Psoas muscle (tissue), 8 donors: ENCODE data around the gene SH2D7. TPM values are rescaled to one million over a fixed set of nuclear protein-coding genes. Genes with fewer than 3 reads are reported as not detected.

Experiments
- ATAC-seq, 4 donors: fragments of 200-7000 bp; cut with Tn5 transposase; one replicate each; pipeline ENCODE4 v1.9.1; 2020; ENCODE audit warnings: moderate library complexity in 3 of 4, mild to moderate bottlenecking in 2 of 4
- DNase-seq, 2 donors: peaks; one replicate each; pipeline ENCODE4 v3.0.0-alpha.2; 2020
- H3K27ac ChIP-seq: fragments of 200-600 bp; one replicate; pipeline ENCODE4 v1.8.0; 2022
- H3K27me3 ChIP-seq, 3 donors: fragments of 200-600 bp in 1 of 3; one replicate each; pipeline versions ENCODE4 v1.6.1 to v1.8.0; 2013 to 2022; ENCODE audit warnings: low read length in 2 of 3, mild to moderate bottlenecking in 2 of 3, moderate library complexity in 1 of 3; ENCODE audit not compliant: insufficient read depth in 3 of 3
- H3K36me3 ChIP-seq, 2 donors: fragments of 200-600 bp in 1 of 2; one replicate each; pipeline versions ENCODE4 v1.6.1 to v1.8.0; 2013 to 2022; ENCODE audit warnings: low read depth in 1 of 2, mild to moderate bottlenecking in 1 of 2, moderate library complexity in 1 of 2; ENCODE audit not compliant: insufficient read depth in 1 of 2
- H3K4me1 ChIP-seq: fragments of 200-600 bp; one replicate; pipeline ENCODE4 v1.8.0; 2022
- H3K4me3 ChIP-seq: fragments of 200-600 bp; one replicate; pipeline ENCODE4 v1.8.0; 2022; ENCODE audit warnings: mild to moderate bottlenecking
- H3K9me3 ChIP-seq: fragments of 200-600 bp; one replicate; pipeline ENCODE4 v1.8.0; 2022
- WGBS, 3 donors: extraction: QIAGEN DNeasy Blood & Tissue Kit; methylation state at CpG; one replicate each; pipeline versions ENCODE4 v1.1.6 to v1.1.7; 2013; 5-methylcytosine and 5-hydroxymethylcytosine counted together
- intact Hi-C, 2 donors: fragments of 100-400 bp; cut with DNase I; formaldehyde crosslinking; loops; one replicate each; pipeline versions ENCODE4 v1.11.0 to v1.14.2; 2022
- polyA plus RNA-seq, 3 donors: library from polyadenylated mRNA; stranded (reverse); fragments of 200-250 nt; gene quantifications; one replicate each; pipeline ENCODE4 v1.2.3, GENCODE V29; 2013
- total RNA-seq, 4 donors: library from RNA; stranded (reverse); fragmentation: NEBNext Ultra II Directional in 2 of 4; extraction: Animal tissue kit (Norgen Biotek cat#: 25700) in 2 of 4; gene quantifications; one replicate each; pipeline versions ENCODE4 v1.2.1 to v1.2.4, GENCODE V29; 2021 to 2023
- TF ChIP-seq, protein P1 (sequence below): fragments of 200-600 bp; IDR thresholded peaks from one replicate; pipeline ENCODE4 v1.8.0; 2022; ENCODE audit warnings: antibody characterized with exemption
- donor health status: healthy with polysubstance abuse.
- donor health status: DM: no; HTN: no; CAD: no; lungs with moderate emphysema.
- donor health status: Bipolar disorder and iron deficiency.
- donor health status: healthy.
- donor health status: DM: yes; HTN: yes; CAD: no.
- donor health status: DM: no; HTN: no; CAD: no.
- donor health status: DM: no; HTN: no; CAD: no.
- donor health status: DM: yes; HTN: yes; CAD: no.

The SH2D7 gene
- total and polyA plus RNA-seq, 7 donors = not detected

DNA sequence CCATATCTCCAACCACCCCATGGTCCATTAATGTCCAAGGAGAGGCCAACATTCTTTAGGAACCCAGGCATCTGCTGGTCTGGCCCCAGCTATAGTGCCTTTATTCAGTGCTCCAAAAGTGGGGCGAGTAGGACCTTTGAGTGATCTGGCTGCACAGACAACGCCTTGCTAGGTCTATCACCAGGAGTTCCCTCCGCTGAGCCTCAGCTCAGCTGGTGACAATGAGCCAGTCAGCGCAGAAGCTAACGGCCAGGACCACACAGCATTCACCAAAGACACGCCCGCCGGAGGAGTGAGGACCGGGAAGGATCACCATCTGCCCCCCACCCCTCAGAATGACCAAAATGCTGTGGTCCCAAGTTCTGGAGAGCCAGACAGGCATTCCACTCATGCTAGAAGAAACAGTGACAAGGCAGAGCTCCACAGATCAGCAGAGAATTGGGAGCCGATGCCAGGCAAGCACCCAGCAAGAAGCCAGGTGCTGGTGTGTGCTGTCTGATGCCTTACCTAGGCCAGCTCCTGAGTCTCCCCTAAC is 33.9 kb upstream of the SH2D7 start:
- Histone ChIP-seq H3K9me3 (no peaks in the 10 kb centered on the region), H3K27ac (no peak overlapping the region), H3K27me3 (no peaks in the 10 kb centered on the region), H3K4me1 (peaks cover 54% of the 10 kb centered on the region), H3K36me3 (peaks cover 2 to 4% of the 10 kb centered on the region in 2 donors), H3K4me3 (no peak overlapping the region)
- TF ChIP-seq, protein P1, sequence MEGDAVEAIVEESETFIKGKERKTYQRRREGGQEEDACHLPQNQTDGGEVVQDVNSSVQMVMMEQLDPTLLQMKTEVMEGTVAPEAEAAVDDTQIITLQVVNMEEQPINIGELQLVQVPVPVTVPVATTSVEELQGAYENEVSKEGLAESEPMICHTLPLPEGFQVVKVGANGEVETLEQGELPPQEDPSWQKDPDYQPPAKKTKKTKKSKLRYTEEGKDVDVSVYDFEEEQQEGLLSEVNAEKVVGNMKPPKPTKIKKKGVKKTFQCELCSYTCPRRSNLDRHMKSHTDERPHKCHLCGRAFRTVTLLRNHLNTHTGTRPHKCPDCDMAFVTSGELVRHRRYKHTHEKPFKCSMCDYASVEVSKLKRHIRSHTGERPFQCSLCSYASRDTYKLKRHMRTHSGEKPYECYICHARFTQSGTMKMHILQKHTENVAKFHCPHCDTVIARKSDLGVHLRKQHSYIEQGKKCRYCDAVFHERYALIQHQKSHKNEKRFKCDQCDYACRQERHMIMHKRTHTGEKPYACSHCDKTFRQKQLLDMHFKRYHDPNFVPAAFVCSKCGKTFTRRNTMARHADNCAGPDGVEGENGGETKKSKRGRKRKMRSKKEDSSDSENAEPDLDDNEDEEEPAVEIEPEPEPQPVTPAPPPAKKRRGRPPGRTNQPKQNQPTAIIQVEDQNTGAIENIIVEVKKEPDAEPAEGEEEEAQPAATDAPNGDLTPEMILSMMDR = no peak
- 73 to 87% (median 80%) methylated on average over 10 of the region's 10 CpGs for WGBS, 3 donors
- DNase-seq (no peak), ATAC-seq (no peak)
- intact Hi-C loops = no loop called here

DNA sequence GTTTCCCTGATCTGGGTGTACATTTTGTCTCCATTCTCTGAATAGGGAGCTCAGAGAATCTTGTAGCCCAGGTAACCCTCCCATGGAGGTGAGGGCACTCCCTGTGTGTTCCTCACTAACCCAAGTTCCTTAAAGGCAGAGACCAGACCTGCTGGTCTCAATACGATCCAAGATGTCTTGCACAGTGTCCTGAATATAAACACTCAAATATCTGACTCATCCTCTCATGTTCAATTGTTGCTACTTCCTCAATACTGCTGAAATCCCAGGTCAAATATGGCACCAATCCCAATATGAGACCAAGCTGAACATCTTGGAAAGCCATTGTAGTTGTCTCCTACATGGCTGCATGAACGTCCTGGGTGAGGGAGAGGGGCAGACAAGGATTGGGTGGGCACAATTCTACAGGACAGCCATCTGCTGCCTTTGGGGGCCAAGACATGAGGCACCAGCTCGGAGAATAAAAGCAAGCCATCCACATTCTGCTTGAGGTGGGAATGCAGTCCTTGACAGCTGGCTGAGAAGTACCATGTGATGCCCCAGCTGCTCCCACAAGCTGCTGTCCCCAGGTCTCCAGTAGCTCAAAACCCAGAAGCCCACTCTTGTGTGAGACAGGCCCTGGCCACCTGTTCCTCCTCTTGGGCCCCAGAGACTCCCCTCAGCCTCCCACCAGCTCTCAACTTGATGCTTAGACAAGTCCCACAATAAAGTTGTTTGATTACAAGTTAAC is 33.1 kb upstream of the SH2D7 start:
- Histone ChIP-seq H3K9me3 (no peaks in the 10 kb centered on the region), H3K4me1 (peaks cover 55% of the 10 kb centered on the region), H3K27ac (peak overlapping the region; percentile 33), H3K36me3 (no peaks in the 10 kb centered on the region), H3K4me3 (no peak overlapping the region), H3K27me3 (no peaks in the 10 kb centered on the region)
- DNase-seq (no peak), ATAC-seq (no peak)
- intact Hi-C loops = no loop called here
- TF ChIP-seq, protein P1 = no peak
- 61 to 79% (median 68%) methylated on average over 3 of the region's 3 CpGs for WGBS, 3 donors

DNA sequence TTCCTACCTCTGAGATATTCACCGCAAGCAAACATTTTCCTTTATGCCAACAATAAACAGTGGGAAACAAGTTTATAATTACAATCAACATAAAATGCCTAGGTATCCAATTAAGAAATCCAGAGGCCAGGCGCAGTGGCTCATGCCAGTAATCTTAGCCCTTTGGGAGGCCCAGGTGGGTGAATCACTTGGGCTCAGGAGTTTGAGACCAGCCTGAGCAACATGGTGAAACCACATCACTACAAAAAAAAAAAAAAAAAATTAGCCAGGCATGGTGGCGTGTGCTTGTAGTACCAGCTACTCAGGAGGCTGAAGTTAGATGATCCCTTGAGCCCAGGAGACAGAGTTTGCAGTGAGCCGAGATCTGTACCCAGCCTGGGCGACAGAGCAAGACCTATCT is 32.1 kb upstream of the SH2D7 start:
- DNase-seq (no peak), ATAC-seq (no peak)
- Histone ChIP-seq H3K36me3 (no peaks in the 10 kb centered on the region), H3K9me3 (no peaks in the 10 kb centered on the region), H3K27me3 (no peaks in the 10 kb centered on the region), H3K4me1 (peaks cover 60% of the 10 kb centered on the region), H3K27ac (no peak overlapping the region), H3K4me3 (no peak overlapping the region)
- TF ChIP-seq, protein P1 = no peak
- WGBS, 3 donors = 95 to 100% (median 98%) methylated on average over 5 of the region's 5 CpGs
- intact Hi-C loops = no loop called here

DNA sequence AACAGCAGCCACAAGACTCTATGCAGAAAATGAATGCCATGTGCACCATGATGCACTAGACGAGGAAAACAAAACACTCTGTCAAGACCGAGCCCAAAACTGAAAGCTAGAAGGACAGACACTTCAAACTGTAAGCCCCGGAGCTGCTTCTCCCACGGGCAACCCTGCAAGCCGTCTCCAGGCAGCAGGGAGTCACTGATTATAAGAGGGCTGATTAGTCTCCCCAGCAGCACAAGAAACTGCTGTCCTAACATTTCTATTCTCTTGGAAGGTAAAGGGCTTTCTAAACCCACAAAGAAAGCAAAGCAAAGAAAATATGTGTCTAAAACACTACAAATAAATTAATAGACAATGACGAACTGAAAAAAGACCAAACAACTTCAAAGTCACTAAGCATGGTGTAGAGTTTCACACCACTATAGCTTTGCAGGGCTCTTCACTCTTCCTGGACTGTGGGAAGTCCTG is 30.4 kb upstream of the SH2D7 start:
- H3K4me1 ChIP-seq = peaks cover 60% of the 10 kb centered on the region
- H3K4me3 ChIP-seq = peak overlapping the region; percentile 50
- intact Hi-C loops = no loop called here
- TF ChIP-seq, protein P1 = no peak
- no peaks in the 10 kb centered on the region for H3K9me3 ChIP-seq
- H3K27me3 ChIP-seq = no peaks in the 10 kb centered on the region
- ATAC-seq = peak in 1 of 4 donors; percentile 17
- peak overlapping the region; percentile 60 for H3K27ac ChIP-seq
- H3K36me3 ChIP-seq = no peaks in the 10 kb centered on the region
- 11 to 23% (median 16%) methylated on average over 6 of the region's 6 CpGs for WGBS, 3 donors
- no peak for DNase-seq
